MM.1S (cell line): ENCODE measurements around the gene TNFAIP3.

Experiments
- CTCF ChIP-seq: fragments of 300-600 bp; sonication (generic); IDR thresholded peaks from 2 replicates; pipeline ENCODE4 v1.5.1; 2016; ENCODE audit warnings: antibody characterized with exemption, low read length, mixed read lengths
- EZH2 ChIP-seq: fragments of 300-600 bp; sonication (generic); optimal IDR thresholded peaks from 2 replicates; pipeline ENCODE3; 2017; ENCODE audit warnings: low read depth, mild to moderate bottlenecking, antibody characterized with exemption, low read length, mixed read lengths

DNA sequence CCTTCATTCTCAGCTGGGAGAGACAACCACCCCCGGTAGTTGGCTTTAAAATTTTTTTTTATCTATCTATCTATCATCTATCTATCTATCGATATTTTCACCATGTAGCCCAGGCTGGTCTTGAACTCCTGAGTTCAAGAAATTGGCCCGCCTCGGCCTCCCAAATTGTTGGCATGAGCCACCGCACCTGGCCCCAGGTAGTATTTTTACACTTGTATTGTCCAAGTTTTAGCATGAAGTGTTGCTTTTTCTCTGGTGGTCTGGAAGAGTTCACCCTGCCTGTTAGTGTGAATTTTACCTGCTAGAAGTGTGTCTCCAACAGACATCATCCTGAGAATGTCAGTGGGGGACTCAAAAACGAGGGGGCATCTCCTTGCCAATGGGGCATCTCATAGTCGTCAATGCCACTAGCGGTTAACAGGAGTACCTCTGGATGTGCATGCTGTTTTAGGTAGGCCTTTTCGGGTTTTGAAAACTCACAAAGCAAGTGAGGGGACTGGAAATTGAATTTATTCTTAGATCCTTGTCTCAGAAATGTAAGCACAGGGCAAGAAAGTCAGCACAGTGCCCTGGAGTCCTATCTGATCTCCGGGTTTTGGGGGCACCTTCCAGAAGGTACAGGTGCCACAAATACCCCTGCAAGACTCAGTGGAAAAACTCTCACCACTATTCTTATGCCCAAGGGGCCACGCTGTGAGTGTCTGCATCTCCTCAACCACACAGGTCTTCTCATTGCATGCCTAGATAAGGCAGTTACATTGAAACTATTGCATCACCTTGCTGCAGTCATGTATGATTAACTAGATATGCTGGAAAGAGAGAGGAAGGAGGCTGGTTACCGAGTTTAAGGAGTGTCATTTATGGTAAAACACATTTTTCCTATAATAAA, 37.1 kb downstream of the TNFAIP3 start:
- TF ChIP-seq CTCF (no peak), EZH2 (no peak)
